GM12878 (cell line): ENCODE results near the gene HYOU1. TPM values are rescaled to one million over a fixed set of nuclear protein-coding genes. Genes with fewer than 3 reads are reported as not detected.

Source experiments
- ATAC-seq: fragments of 200-7000 bp; cut with Tn5 transposase; 3 replicates; pipeline ENCODE4 v1.9.1; 2020; ENCODE audit warnings: mild to moderate bottlenecking, moderate library complexity
- BruUV-seq: library from RNA; stranded (reverse); fragments of 400-500 nt; replicated peaks from 2 replicates; lab custom pipeline; 2021; lab: Mats Ljungman, UMichigan
- CTCF ChIA-PET: fragments of 300-600 bp; sonication (Branson Sonifier 250); formaldehyde crosslinking; extraction: SDS; loops from one replicate; lab custom pipeline; 2021; ENCODE audit warnings: inconsistent platforms; lab: Yijun Ruan, JAX
- POLR2A ChIA-PET: fragments of 350-600 bp; formaldehyde crosslinking; extraction: SDS; loops from one replicate; lab custom pipeline; 2021; ENCODE audit warnings: inconsistent platforms; lab: Charles Lee
- RAD21 ChIA-PET: fragments of 300-600 bp; sonication (Branson Sonifier 250); formaldehyde crosslinking; loops from one replicate; lab custom pipeline; 2023; ENCODE audit warnings: antibody characterized with exemption; ENCODE audit not compliant: unreplicated experiment; lab: Charles Lee
- SMC1A ChIA-PET: fragments of 300-600 bp; sonication (Branson Sonifier 250); formaldehyde crosslinking; loops from one replicate; lab custom pipeline; 2023; ENCODE audit not compliant: unreplicated experiment, uncharacterized antibody; lab: Charles Lee
- DNase-seq: peaks from one replicate; pipeline ENCODE4 v3.0.0-alpha.2; 2011; ENCODE audit warnings: low read depth, low spot score
- FAIRE-seq: peaks from 3 replicates; lab custom pipeline; 2011; peaks lifted over from hg19 to GRCh38; lab: Jason Lieb, UNC
- H2AFZ ChIP-seq: 2 replicates; pipeline ENCODE4 v1.6.0; 2011; ENCODE audit warnings: low read depth, low read length, control low read depth; ENCODE audit not compliant: control insufficient read depth
- H3K27ac ChIP-seq: 2 replicates; pipeline ENCODE4 v1.5.1; 2011; ENCODE audit warnings: control low read depth; ENCODE audit not compliant: control insufficient read depth, insufficient read depth
- H3K27me3 ChIP-seq, 2 experiments: replicated peaks in 1 of 2; 2 replicates each; pipeline versions ENCODE4 v1.6.0 to v1.6.1; 2011; ENCODE audit warnings: low read length in 1 of 2; ENCODE audit not compliant: control insufficient read depth in 2 of 2, insufficient read depth in 2 of 2
- H3K36me3 ChIP-seq, 2 experiments: 2 replicates each; pipeline ENCODE4 v1.5.1; 2011; ENCODE audit warnings: low read length in 1 of 2; ENCODE audit not compliant: control insufficient read depth in 2 of 2, insufficient read depth in 2 of 2
- H3K4me1 ChIP-seq: 2 replicates; pipeline ENCODE4 v1.6.1; 2011; ENCODE audit warnings: mild to moderate bottlenecking, low read length, moderate library complexity, mixed read lengths; ENCODE audit not compliant: control insufficient read depth, insufficient read depth
- H3K4me2 ChIP-seq: 2 replicates; pipeline ENCODE4 v1.6.0; 2011; ENCODE audit warnings: control low read depth; ENCODE audit not compliant: control insufficient read depth, insufficient read depth
- H3K4me3 ChIP-seq: fragments of 200-600 bp; sonication (generic); 2 replicates; pipeline ENCODE4 v1.5.1; 2016
- H3K79me2 ChIP-seq: 2 replicates; pipeline ENCODE4 v1.6.0; 2011; ENCODE audit warnings: low read length; ENCODE audit not compliant: control insufficient read depth, insufficient read depth
- H3K9ac ChIP-seq: 2 replicates; pipeline ENCODE4 v1.8.0; 2011; ENCODE audit warnings: low read length, control low read depth, mixed read lengths; ENCODE audit not compliant: control insufficient read depth, insufficient read depth
- H3K9me3 ChIP-seq: replicated peaks from 3 replicates; pipeline ENCODE4 v1.5.1; 2011; ENCODE audit warnings: mild to moderate bottlenecking, low read length; ENCODE audit not compliant: control insufficient read depth, insufficient read depth
- H4K20me1 ChIP-seq: 2 replicates; pipeline ENCODE4 v1.6.0; 2011; ENCODE audit not compliant: control insufficient read depth, insufficient read depth
- CBX3 ChIP-seq: fragments of 200-600 bp; sonication (generic); IDR thresholded peaks from 2 replicates; pipeline ENCODE4 v1.6.1; 2016; ENCODE audit warnings: low read depth, borderline replicate concordance
- ESRRA ChIP-seq: IDR thresholded peaks from 2 replicates; pipeline ENCODE4 v1.6.1; 2012; ENCODE audit warnings: mild to moderate bottlenecking, low read length, improper control_type of control experiment
- NR2F1 ChIP-seq: fragments of 450-650 bp; conservative IDR thresholded peaks from 2 replicates; pipeline ENCODE4 v1.6.1; 2017; ENCODE audit warnings: mild to moderate bottlenecking
- WGBS: methylation state at CpG from one replicate; pipeline ENCODE4 v1.1.6; 2016; ENCODE audit warnings: low lambda C conversion rate; ENCODE audit not compliant: insufficient replicate concordance, insufficient coverage; ENCODE audit errors: missing lambda C conversion rate; 5-methylcytosine and 5-hydroxymethylcytosine counted together
- in situ Hi-C: fragments of 300-500 bp; cut with MboI; formaldehyde crosslinking; loops from 9 replicates; pipeline ENCODE4 v1.14.3; 2018; ENCODE audit warnings: mixed read lengths
- intact Hi-C: fragments of 100-400 bp; cut with micrococcal nuclease; formaldehyde crosslinking; loops from one replicate; pipeline ENCODE4 v1.14.2; 2022; ENCODE audit not compliant: unreplicated experiment
- polyA plus RNA-seq, 11 experiments: library from polyadenylated mRNA; depleted of rRNA in 4 of 11; unstranded in 6 of 11; stranded (reverse) in 5 of 11; fragments of >200 nt; fragmentation: Nextera tagmentation in 4 of 11; fragmentation: Illumina TruSeq in 1 of 11; extraction: Ambion mirVana in 4 of 11; extraction: Trizol in 1 of 11; gene quantifications; 1 replicate in 1 of 11; 2 replicates in 10 of 11; pipeline versions ENCODE4 v1.2.1 to v1.2.3, GENCODE V29; 2011 to 2016; ENCODE audit warnings: inconsistent platforms in 2 of 11, missing spikeins in 2 of 11, low read depth in 1 of 11
- total RNA-seq, 4 experiments: library from RNA; depleted of rRNA in 3 of 4; stranded (reverse); fragments of >200 nt in 3 of 4; fragmentation: Illumina TruSeq in 1 of 4; extraction: Trizol in 1 of 4; gene quantifications; 2 replicates each; pipeline versions ENCODE4 v1.2.1 to v1.2.3, GENCODE V29; 2013 to 2021
- TF ChIP-seq, protein P1 (sequence below): fragments of 450-650 bp; conservative IDR thresholded peaks from 2 replicates; pipeline ENCODE4 v1.6.1; 2017; ENCODE audit warnings: mild to moderate bottlenecking, moderate library complexity
- TF ChIP-seq, protein P2 (sequence below): fragments of 150-350 bp; IDR thresholded peaks from 2 replicates; pipeline ENCODE4 v1.6.1; 2016; ENCODE audit warnings: low read depth, low read length
- TF ChIP-seq, protein P3 (sequence below): fragments of 450-650 bp; formaldehyde crosslinking; IDR thresholded peaks from 2 replicates; pipeline ENCODE4 v1.4.0; 2022; ENCODE audit warnings: mild to moderate bottlenecking, moderate library complexity

Gene HYOU1
- total and polyA plus RNA-seq, 10 of the 15 experiments (the other 5 are each of a cell fraction or from before 2014, with no cell fraction given) = 15.4 to 157 (median 109) TPM

DNA sequence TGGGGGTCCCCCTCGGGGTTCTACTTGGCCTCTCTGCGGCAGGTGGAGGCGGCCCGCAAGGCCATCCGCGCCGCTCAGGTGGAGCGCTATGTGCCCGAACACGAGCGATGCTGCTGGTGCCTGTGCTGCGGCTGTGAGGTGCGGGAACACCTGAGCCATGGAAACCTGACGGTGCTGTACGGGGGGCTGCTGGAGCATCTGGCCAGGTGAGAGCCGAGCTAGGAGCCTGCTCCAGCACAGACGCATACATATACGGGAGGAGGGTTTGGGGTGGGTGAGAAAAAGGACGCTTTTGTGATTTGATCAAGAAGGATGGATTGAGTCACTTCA lies 58.7 kb downstream of the HYOU1 start:
- POLR2A ChIA-PET = interaction anchor here (1.0 to 1.6 kb wide), 6 partner anchors 20 to 123 kb away, joined by 3 to 7 read pairs (median 4); partner anchors contain the start of genes HINFP, RPS25 and TRAPPC4
- Histone ChIP-seq H3K36me3 (0 out of 4 replicates have a peak, but pooled peaks cover 0 to 2% of the 10 kb centered on the region in 2 experiments), H4K20me1 (no peaks in the 10 kb centered on the region), H3K9me3 (no peaks in the 10 kb centered on the region), H3K27me3 (no peaks in the 10 kb centered on the region), H3K4me1 (no peaks in the 10 kb centered on the region; the same call in none of the 2 replicates), H3K27ac (peak overlapping the region; percentile 48; the same call in 1 of the 2 replicates)
- intact Hi-C loops (no loop called here), in situ Hi-C loops (no loop called here)
- SMC1A ChIA-PET = interaction anchor here (1.2 to 5.7 kb wide), 3 partner anchors 19 to 69 kb away, joined by 3 to 26 read pairs (median 3); partner anchors contain the start of genes RPS25, TRAPPC4 and VPS11
- DNase-seq (no peak), ATAC-seq (no peak; the same call in 2 of the 3 replicates)
- TSS peak; percentile 75 for BruUV-seq
- CTCF ChIA-PET = interaction anchor here (1.0 to 2.2 kb wide), 2 partner anchors 33 to 326 kb away, joined by 5 read pairs; partner anchors contain the start of gene SLC37A4
- TF ChIP-seq, protein P1, sequence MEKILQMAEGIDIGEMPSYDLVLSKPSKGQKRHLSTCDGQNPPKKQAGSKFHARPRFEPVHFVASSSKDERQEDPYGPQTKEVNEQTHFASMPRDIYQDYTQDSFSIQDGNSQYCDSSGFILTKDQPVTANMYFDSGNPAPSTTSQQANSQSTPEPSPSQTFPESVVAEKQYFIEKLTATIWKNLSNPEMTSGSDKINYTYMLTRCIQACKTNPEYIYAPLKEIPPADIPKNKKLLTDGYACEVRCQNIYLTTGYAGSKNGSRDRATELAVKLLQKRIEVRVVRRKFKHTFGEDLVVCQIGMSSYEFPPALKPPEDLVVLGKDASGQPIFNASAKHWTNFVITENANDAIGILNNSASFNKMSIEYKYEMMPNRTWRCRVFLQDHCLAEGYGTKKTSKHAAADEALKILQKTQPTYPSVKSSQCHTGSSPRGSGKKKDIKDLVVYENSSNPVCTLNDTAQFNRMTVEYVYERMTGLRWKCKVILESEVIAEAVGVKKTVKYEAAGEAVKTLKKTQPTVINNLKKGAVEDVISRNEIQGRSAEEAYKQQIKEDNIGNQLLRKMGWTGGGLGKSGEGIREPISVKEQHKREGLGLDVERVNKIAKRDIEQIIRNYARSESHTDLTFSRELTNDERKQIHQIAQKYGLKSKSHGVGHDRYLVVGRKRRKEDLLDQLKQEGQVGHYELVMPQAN = 0 out of 2 replicates have a peak, but pooled peaks have one; percentile 12
- TF ChIP-seq NR2F1 (no peak), CBX3 (no peak), ESRRA (no peak)
- TF ChIP-seq, protein P2, sequence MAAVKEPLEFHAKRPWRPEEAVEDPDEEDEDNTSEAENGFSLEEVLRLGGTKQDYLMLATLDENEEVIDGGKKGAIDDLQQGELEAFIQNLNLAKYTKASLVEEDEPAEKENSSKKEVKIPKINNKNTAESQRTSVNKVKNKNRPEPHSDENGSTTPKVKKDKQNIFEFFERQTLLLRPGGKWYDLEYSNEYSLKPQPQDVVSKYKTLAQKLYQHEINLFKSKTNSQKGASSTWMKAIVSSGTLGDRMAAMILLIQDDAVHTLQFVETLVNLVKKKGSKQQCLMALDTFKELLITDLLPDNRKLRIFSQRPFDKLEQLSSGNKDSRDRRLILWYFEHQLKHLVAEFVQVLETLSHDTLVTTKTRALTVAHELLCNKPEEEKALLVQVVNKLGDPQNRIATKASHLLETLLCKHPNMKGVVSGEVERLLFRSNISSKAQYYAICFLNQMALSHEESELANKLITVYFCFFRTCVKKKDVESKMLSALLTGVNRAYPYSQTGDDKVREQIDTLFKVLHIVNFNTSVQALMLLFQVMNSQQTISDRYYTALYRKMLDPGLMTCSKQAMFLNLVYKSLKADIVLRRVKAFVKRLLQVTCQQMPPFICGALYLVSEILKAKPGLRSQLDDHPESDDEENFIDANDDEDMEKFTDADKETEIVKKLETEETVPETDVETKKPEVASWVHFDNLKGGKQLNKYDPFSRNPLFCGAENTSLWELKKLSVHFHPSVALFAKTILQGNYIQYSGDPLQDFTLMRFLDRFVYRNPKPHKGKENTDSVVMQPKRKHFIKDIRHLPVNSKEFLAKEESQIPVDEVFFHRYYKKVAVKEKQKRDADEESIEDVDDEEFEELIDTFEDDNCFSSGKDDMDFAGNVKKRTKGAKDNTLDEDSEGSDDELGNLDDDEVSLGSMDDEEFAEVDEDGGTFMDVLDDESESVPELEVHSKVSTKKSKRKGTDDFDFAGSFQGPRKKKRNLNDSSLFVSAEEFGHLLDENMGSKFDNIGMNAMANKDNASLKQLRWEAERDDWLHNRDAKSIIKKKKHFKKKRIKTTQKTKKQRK = no peak
- TF ChIP-seq, protein P3, sequence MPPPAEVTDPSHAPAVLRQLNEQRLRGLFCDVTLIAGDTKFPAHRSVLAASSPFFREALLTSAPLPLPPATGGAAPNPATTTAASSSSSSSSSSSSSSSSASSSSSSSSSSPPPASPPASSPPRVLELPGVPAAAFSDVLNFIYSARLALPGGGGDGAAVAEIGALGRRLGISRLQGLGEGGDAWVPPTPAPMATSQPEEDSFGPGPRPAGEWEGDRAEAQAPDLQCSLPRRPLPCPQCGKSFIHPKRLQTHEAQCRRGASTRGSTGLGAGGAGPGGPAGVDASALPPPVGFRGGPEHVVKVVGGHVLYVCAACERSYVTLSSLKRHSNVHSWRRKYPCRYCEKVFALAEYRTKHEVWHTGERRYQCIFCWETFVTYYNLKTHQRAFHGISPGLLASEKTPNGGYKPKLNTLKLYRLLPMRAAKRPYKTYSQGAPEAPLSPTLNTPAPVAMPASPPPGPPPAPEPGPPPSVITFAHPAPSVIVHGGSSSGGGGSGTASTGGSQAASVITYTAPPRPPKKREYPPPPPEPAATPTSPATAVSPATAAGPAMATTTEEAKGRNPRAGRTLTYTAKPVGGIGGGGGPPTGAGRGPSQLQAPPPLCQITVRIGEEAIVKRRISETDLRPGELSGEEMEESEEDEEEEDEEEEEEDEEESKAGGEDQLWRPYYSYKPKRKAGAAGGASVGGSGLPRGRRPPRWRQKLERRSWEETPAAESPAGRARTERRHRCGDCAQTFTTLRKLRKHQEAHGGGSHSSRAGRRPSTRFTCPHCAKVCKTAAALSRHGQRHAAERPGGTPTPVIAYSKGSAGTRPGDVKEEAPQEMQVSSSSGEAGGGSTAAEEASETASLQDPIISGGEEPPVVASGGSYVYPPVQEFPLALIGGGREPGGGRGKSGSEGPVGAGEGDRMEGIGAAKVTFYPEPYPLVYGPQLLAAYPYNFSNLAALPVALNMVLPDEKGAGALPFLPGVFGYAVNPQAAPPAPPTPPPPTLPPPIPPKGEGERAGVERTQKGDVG = no peak
- TF ChIP-seq, all 136 proteins: peak for 1
- Histone ChIP-seq H3K4me2 (peak overlapping the region; percentile 63), H3K9ac (peak overlapping the region; percentile 74), H2AFZ (peak overlapping the region; percentile 98), H3K79me2 (peaks cover 24% of the 10 kb centered on the region), H3K4me3 (peak overlapping the region; percentile 91)
- RAD21 ChIA-PET = interaction anchor here (1.1 to 1.3 kb wide), 2 partner anchors 18 to 87 kb away, joined by 3 read pairs; no protein-coding TSS in a partner anchor
- FAIRE-seq = no peak
- WGBS = under 1% methylated on average over 19 of the region's 19 CpGs
